Nephron progenitor cell (in vitro differentiated cells): ENCODE results near the gene NAE1.

Experiments
- DNase-seq: peaks from one replicate; pipeline ENCODE4 v3.0.0; 2021
- H3K27ac Mint-ChIP-seq: 2 replicates; pipeline ENCODE4 v1.8.0; 2021; ENCODE audit warnings: mild to moderate bottlenecking, moderate library complexity, mixed read lengths
- H3K27me3 Mint-ChIP-seq: 2 replicates; pipeline ENCODE4 v1.8.0; 2021; ENCODE audit warnings: mild to moderate bottlenecking, low read depth, mixed read lengths; ENCODE audit not compliant: poor library complexity
- H3K36me3 Mint-ChIP-seq: 2 replicates; pipeline ENCODE4 v1.8.0; 2021; ENCODE audit warnings: low read depth, mixed read lengths
- H3K4me1 Mint-ChIP-seq: 2 replicates; pipeline ENCODE4 v1.8.0; 2021; ENCODE audit warnings: mixed read lengths
- H3K4me3 Mint-ChIP-seq: 2 replicates; pipeline ENCODE4 v1.8.0; 2021; ENCODE audit warnings: mild to moderate bottlenecking, moderate library complexity, mixed read lengths
- H3K9me3 Mint-ChIP-seq: 2 replicates; pipeline ENCODE4 v1.8.0; 2021; ENCODE audit warnings: mild to moderate bottlenecking, moderate library complexity, mixed read lengths
- CTCF ChIP-seq: fragments of 200-600 bp; sonication (generic); IDR thresholded peaks from 2 replicates; pipeline ENCODE4 v1.5.0; 2021; ENCODE audit warnings: antibody characterized with exemption

Gene NAE1

DNA sequence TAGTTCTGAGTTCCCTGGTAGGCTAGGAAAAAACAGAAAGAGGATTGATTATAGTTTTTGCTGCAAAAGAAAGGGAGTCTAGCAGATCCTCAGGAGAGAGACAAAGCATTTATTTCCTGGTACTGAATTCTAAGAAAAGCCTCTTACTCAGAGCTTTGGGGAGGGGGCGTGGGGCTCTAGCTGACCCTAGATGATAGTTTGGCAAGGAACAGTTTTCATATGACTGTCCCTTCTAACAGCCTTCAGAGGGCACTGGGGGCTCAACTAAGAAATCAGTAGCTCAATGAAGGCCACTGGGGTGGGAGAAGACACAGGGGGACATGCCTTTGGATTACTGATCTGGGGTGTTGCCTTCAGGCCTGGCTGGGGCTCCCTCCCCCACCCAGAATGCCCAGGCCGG, 17.4 kb upstream of the NAE1 start:
- no peak overlapping the region for H3K27ac Mint-ChIP-seq
- DNase-seq: no peak
- peaks cover 5% of the 10 kb centered on the region for H3K4me1 Mint-ChIP-seq
- peaks cover 59% of the 10 kb centered on the region for H3K27me3 Mint-ChIP-seq
- no peak for TF ChIP-seq CTCF
- no peaks in the 10 kb centered on the region for H3K9me3 Mint-ChIP-seq
- no peak overlapping the region for H3K4me3 Mint-ChIP-seq
- no peaks in the 10 kb centered on the region for H3K36me3 Mint-ChIP-seq

- peaks cover 5% of the 10 kb centered on the region for H3K4me1 Mint-ChIP-seq
- H3K27me3 Mint-ChIP-seq: peaks cover 65% of the 10 kb centered on the region
- DNase-seq: no peak
- no peaks in the 10 kb centered on the region for H3K36me3 Mint-ChIP-seq
- H3K27ac Mint-ChIP-seq: no peak overlapping the region
- no peaks in the 10 kb centered on the region for H3K9me3 Mint-ChIP-seq
- no peak overlapping the region for H3K4me3 Mint-ChIP-seq
- TF ChIP-seq CTCF: no peak
Measured at GRCh38 chr16:66847533-66848067, 16.8 kb upstream of the NAE1 start.

DNA sequence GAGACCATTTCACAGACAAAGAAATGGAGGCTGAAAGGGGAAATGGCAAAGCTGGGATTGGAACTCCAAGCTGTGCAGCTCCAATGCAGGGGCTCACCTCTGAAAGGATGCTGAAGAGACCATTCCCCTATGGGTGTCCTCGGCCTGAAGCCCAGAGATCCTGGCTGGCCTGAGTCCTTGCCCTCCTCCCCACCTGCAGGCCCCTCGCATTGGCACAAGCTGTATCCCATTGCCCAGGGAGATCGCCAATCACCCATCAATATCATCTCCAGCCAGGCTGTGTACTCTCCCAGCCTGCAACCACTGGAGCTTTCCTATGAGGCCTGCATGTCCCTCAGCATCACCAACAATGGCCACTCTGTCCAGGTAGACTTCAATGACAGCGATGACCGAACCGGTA, 16.1 kb upstream of the NAE1 start:
- no peak for DNase-seq
- peaks cover 73% of the 10 kb centered on the region for H3K27me3 Mint-ChIP-seq
- no peak overlapping the region for H3K4me3 Mint-ChIP-seq
- no peaks in the 10 kb centered on the region for H3K9me3 Mint-ChIP-seq
- no peak overlapping the region for H3K27ac Mint-ChIP-seq
- peaks cover 5% of the 10 kb centered on the region for H3K4me1 Mint-ChIP-seq
- no peaks in the 10 kb centered on the region for H3K36me3 Mint-ChIP-seq
- TF ChIP-seq CTCF: no peak

DNA sequence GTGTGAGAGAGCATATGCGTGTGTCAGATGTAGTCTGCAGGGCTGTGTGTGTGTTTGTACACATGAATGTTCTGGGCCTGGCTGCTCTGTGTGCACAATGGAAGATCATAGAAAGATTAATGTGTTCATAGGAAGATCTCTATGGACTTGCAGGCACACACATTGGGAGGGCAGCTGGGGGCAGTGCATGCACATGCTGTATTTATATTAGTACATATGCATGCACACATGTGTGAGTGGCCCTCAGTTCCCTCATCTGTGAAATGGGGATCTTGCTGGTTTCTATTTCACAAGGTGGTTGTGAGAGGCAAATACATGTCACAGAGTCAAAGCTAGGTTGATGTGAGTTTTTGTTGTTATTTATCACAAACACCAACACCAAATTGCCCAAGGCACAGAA, 15.5 kb upstream of the NAE1 start:
- H3K27me3 Mint-ChIP-seq: peaks cover 74% of the 10 kb centered on the region

DNA sequence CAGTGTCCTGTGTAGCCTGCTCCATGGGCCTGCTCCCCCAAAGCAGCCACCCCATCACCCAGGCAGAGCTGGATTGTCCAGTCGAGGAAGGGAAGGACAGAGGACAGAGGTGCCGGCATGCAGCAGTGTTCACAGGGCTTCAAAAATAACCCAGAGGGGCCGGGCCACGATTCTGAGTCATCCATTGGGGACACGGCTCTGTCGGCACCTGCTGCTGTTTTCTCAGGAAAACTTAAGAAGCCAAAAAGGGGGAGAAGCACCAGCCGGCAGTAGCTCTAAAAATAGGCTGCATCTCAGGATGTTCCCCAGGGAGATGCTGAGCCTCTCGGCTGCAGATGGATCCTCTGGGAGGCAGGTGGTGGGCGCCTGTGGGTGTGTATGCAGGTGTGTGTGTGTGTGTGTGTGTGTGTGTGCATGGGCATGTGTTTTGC, 15.0 kb upstream of the NAE1 start:
- H3K4me3 Mint-ChIP-seq: peak overlapping the region; percentile 65
- H3K27me3 Mint-ChIP-seq: peaks cover 79% of the 10 kb centered on the region
- H3K27ac Mint-ChIP-seq: no peak overlapping the region

More for the DNA sequence above, 15.5 kb upstream of the NAE1 start:
- TF ChIP-seq CTCF: no peak
- Mint-ChIP-seq H3K27ac (no peak overlapping the region), H3K4me1 (peaks cover 5% of the 10 kb centered on the region), H3K36me3 (no peaks in the 10 kb centered on the region), H3K9me3 (no peaks in the 10 kb centered on the region), H3K4me3 (no peak overlapping the region)
- no peak for DNase-seq

More for the DNA sequence above, 15.0 kb upstream of the NAE1 start:
- Mint-ChIP-seq H3K4me1 (peaks cover 2% of the 10 kb centered on the region), H3K9me3 (no peaks in the 10 kb centered on the region), H3K36me3 (no peaks in the 10 kb centered on the region)
- no peak for DNase-seq
- TF ChIP-seq CTCF: no peak
